KOPT-K1 (cell line): ENCODE results near the gene CENPP.

Experiments
- H3K27ac ChIP-seq: fragments of 200-600 bp; sonication (generic); 2 replicates; pipeline ENCODE4 v1.5.1; 2016; ENCODE audit warnings: antibody characterized with exemption, mild to moderate bottlenecking, low read depth, low read length; ENCODE audit not compliant: poor library complexity, severe bottlenecking
- H3K36me3 ChIP-seq: fragments of 200-600 bp; sonication (generic); 2 replicates; pipeline ENCODE4 v1.5.1; 2017; ENCODE audit warnings: antibody characterized with exemption, mild to moderate bottlenecking, low read length, moderate library complexity; ENCODE audit not compliant: insufficient read depth
- H3K9me3 ChIP-seq: fragments of 200-600 bp; sonication (generic); 2 replicates; pipeline ENCODE4 v1.5.1; 2017; ENCODE audit warnings: antibody characterized with exemption, low read length, mild to moderate bottlenecking; ENCODE audit not compliant: insufficient read depth, poor library complexity, severe bottlenecking

Gene CENPP

GRCh38 chr9:92640398-92641091, 314.8 kb downstream of the CENPP start:
- Histone ChIP-seq H3K27ac (no peak overlapping the region), H3K36me3 (peaks cover 79% of the 10 kb centered on the region)

GRCh38 chr9:92641092-92641809, 315.5 kb downstream of the CENPP start:
- H3K36me3 ChIP-seq, result peaks cover 82% of the 10 kb centered on the region
- no peaks in the 10 kb centered on the region for H3K9me3 ChIP-seq
- no peak overlapping the region for H3K27ac ChIP-seq

More at GRCh38 chr9:92640398-92641091, 314.8 kb downstream of the CENPP start:
- no peaks in the 10 kb centered on the region for H3K9me3 ChIP-seq

- no peak overlapping the region for H3K27ac ChIP-seq
- H3K36me3 ChIP-seq, result peaks cover 84% of the 10 kb centered on the region
- no peaks in the 10 kb centered on the region for H3K9me3 ChIP-seq
These were observed 316.3 kb downstream of the CENPP start for GRCh38 chr9:92642041-92642451.

- Histone ChIP-seq H3K9me3 (no peaks in the 10 kb centered on the region), H3K27ac (no peak overlapping the region), H3K36me3 (peaks cover 84% of the 10 kb centered on the region)
These were observed 316.8 kb downstream of the CENPP start for GRCh38 chr9:92642564-92642963.

- no peaks in the 10 kb centered on the region for H3K9me3 ChIP-seq
- H3K36me3 ChIP-seq, result peaks cover 90% of the 10 kb centered on the region
- H3K27ac ChIP-seq, result no peak overlapping the region
These were observed 318.5 kb downstream of the CENPP start for GRCh38 chr9:92644278-92644677.

GRCh38 chr9:92645041-92645440, 319.3 kb downstream of the CENPP start:
- Histone ChIP-seq H3K36me3 (peaks cover 94% of the 10 kb centered on the region), H3K27ac (no peak overlapping the region), H3K9me3 (no peaks in the 10 kb centered on the region)

GRCh38 chr9:92647671-92648473, 322.1 kb downstream of the CENPP start:
- Histone ChIP-seq H3K27ac (no peak overlapping the region), H3K9me3 (no peaks in the 10 kb centered on the region), H3K36me3 (peaks cover 81% of the 10 kb centered on the region)

GRCh38 chr9:92648474-92648971, 322.8 kb downstream of the CENPP start:
- Histone ChIP-seq H3K9me3 (no peaks in the 10 kb centered on the region), H3K27ac (no peak overlapping the region), H3K36me3 (peaks cover 79% of the 10 kb centered on the region)

GRCh38 chr9:92649007-92649406, 323.3 kb downstream of the CENPP start:
- Histone ChIP-seq H3K9me3 (no peaks in the 10 kb centered on the region), H3K27ac (no peak overlapping the region), H3K36me3 (peaks cover 74% of the 10 kb centered on the region)

GRCh38 chr9:92650296-92650695, 324.5 kb downstream of the CENPP start:
- Histone ChIP-seq H3K9me3 (no peaks in the 10 kb centered on the region), H3K27ac (no peak overlapping the region), H3K36me3 (peaks cover 71% of the 10 kb centered on the region)

- Histone ChIP-seq H3K36me3 (peaks cover 70% of the 10 kb centered on the region), H3K9me3 (no peaks in the 10 kb centered on the region), H3K27ac (no peak overlapping the region)
These were observed 325.3 kb downstream of the CENPP start for GRCh38 chr9:92650839-92651621.

- Histone ChIP-seq H3K27ac (no peak overlapping the region), H3K36me3 (peaks cover 66% of the 10 kb centered on the region), H3K9me3 (no peaks in the 10 kb centered on the region)
These were observed 326.7 kb downstream of the CENPP start for GRCh38 chr9:92652461-92652860.

GRCh38 chr9:92654481-92655301, 328.9 kb downstream of the CENPP start:
- Histone ChIP-seq H3K36me3 (peaks cover 52% of the 10 kb centered on the region), H3K27ac (no peak overlapping the region), H3K9me3 (no peaks in the 10 kb centered on the region)

- Histone ChIP-seq H3K27ac (no peak overlapping the region), H3K36me3 (peaks cover 52% of the 10 kb centered on the region), H3K9me3 (no peaks in the 10 kb centered on the region)
These were observed 329.6 kb downstream of the CENPP start for GRCh38 chr9:92655366-92655765.
